ENCODE measurements around the gene MROH8. TPM values are rescaled to one million over a fixed set of nuclear protein-coding genes. Genes with fewer than 3 reads are reported as not detected.

MROH8 gene
- polyA plus RNA-seq, 1 of the 3 experiments (the other 2 are of a cell fraction) = 3.5 TPM

- TF ChIP-seq, protein P1, sequence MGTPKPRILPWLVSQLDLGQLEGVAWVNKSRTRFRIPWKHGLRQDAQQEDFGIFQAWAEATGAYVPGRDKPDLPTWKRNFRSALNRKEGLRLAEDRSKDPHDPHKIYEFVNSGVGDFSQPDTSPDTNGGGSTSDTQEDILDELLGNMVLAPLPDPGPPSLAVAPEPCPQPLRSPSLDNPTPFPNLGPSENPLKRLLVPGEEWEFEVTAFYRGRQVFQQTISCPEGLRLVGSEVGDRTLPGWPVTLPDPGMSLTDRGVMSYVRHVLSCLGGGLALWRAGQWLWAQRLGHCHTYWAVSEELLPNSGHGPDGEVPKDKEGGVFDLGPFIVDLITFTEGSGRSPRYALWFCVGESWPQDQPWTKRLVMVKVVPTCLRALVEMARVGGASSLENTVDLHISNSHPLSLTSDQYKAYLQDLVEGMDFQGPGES (IDR thresholded peaks at IDR 0.05; ENCODE audit: low read depth, low read length) = no peak
- no peak for TF ChIP-seq GATA2 (CRISPR knock-in tag; IDR thresholded peaks at IDR 0.05)
- no peak for TF ChIP-seq ZBTB33 (IDR thresholded peaks at IDR 0.05; ENCODE audit: borderline replicate concordance, low read depth)
- no peak for TF ChIP-seq MXI1 (IDR thresholded peaks at IDR 0.05; ENCODE audit: low read depth, low read length)
- no peak for TF ChIP-seq CHD2 (IDR thresholded peaks at IDR 0.05; ENCODE audit: low read length, partially characterized antibody)
- no peak for TF ChIP-seq TAF1 (IDR thresholded peaks at IDR 0.05; ENCODE audit: borderline replicate concordance, low read depth, low read length)
- TF ChIP-seq POLR2AphosphoS5 (IDR thresholded peaks at IDR 0.05; ENCODE audit: low read depth, low read length) = no peak
- no peak for TF ChIP-seq EZH2phosphoT487 (IDR thresholded peaks at IDR 0.05; ENCODE audit: borderline replicate concordance, low read depth)
- TF ChIP-seq EP300 (IDR thresholded peaks at IDR 0.05; ENCODE audit: borderline replicate concordance in 1 of 2, low read depth in 1 of 2, low read length in 1 of 2) = no peak
Measured at GRCh38 chr20:37077009-37077408, 102.3 kb downstream of the MROH8 start (continued).

DNA sequence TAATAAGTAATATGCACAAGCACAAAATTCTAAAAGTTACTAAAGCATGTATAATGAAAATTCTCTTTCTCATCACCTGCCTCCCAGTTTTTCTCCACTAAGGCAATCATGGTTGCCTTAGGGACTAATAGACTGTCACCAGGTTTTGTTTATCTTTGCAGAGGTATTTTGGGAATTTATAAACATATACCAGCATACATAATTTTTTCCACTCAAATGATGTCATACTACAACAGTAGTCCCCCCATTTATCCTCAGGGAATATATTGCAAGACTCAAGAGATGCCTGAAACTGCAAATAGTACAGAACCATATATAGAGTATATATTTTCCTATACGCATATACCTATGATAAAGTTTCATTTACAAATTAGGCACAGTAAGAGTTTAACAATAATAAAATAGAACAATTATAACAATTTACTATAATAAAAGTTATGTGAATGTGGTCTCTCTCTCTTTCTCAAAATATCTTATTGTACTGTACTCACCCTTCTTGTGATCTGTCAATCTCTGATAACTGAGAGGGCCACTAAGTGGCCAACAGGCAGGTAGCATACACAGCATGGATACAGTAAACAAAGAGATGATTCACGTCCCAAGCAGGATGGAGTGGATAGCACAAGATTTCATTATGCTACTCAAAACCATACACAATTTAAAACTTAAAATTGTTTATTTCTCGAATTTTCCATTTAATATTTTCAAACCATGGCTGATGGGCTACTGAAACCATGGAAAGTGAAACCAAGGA, 103.2 kb downstream of the MROH8 start:
- Histone ChIP-seq H3K79me2 (ENCODE audit: insufficient read depth) (peaks cover 50% of the 10 kb centered on the region; the same call in 1 of the 2 replicates), H3K9me3 (peaks cover 4% of the 10 kb centered on the region; the same call in 1 of the 2 replicates), H3K4me2 (no peak overlapping the region), H3K27me3 (ENCODE audit: insufficient read depth) (no peaks in the 10 kb centered on the region), H4K20me1 (ENCODE audit: insufficient read depth) (no peaks in the 10 kb centered on the region), H3K9me2 (no peaks in the 10 kb centered on the region), H3K36me3 (replicated peaks in 1 of 2; ENCODE audit: control insufficient read depth in 1 of 2, insufficient read depth in 2 of 2, low read length in 1 of 2) (peaks cover 0 to 18% of the 10 kb centered on the region in 2 experiments), H3F3A (replicated peaks; ENCODE audit: insufficient read depth) (no peaks in the 10 kb centered on the region), H3K4me3 (ENCODE audit: low read depth in 2 of 2, low read length in 1 of 2) (no peak overlapping the region), H3K9ac (no peak overlapping the region), H3K4me1 (ENCODE audit: control insufficient read depth in 1 of 2, insufficient read depth in 2 of 2, low read depth in 1 of 2, low read length in 1 of 2) (no peaks in the 10 kb centered on the region), H2AFZ (ENCODE audit: low read depth) (no peak overlapping the region), H3K27ac (ENCODE audit: low read depth in 2 of 2, low read length in 1 of 2) (no peak overlapping the region)
- no peak for TF ChIP-seq FOXJ3 (CRISPR knock-in tag; IDR thresholded peaks at IDR 0.05)
- ChIA-PET CTCF (no interaction called here), POLR2A (no interaction called here)
- WGBS (ENCODE audit: low lambda C conversion rate) = 94% methylated on average over 3 of the region's 3 CpGs
- DNase-seq = no peak
